SK-N-SH treated with all-trans-retinoic acid at 6 μM for 48 hours (cell line): ENCODE results near the gene RACK1.
"Not testable (repeated sequence)": the region's sequence is repeated elsewhere in the genome, so short reads cannot be mapped to it uniquely, and the experiment has no call there.

Experiments
- CREB5 ChIP-seq: fragments of 250-450 bp; sonication (Bioruptor Pico); IDR thresholded peaks from 2 replicates; pipeline ENCODE4 v1.5.1; 2020; ENCODE audit warnings: low read depth, mild to moderate bottlenecking, moderate library complexity
- ZC3H10 ChIP-seq: fragments of 250-450 bp; sonication (Bioruptor Pico); IDR thresholded peaks from 2 replicates; pipeline ENCODE4 v1.5.1; 2021; ENCODE audit warnings: mild to moderate bottlenecking, moderate library complexity

- not testable (repeated sequence) for TF ChIP-seq CREB5 (CRISPR knock-in tag); ZC3H10
These were observed 29.5 kb downstream of the RACK1 start for GRCh38 chr5:181214249-181214648.
